ENCODE data around the gene RPLP1. TPM values are rescaled to one million over a fixed set of nuclear protein-coding genes. Genes with fewer than 3 reads are reported as not detected.

Gene RPLP1
- total RNA-seq, 1 experiment from 2014 or later, result 1,587 TPM

GRCh38 chr15:69451951-69452691 lies 497 bp upstream of the RPLP1 start:
- no peaks in the 10 kb centered on the region for H3K9me3 Mint-ChIP-seq (ENCODE audit: unreplicated experiment)
- H3K4me3 ChIP-seq (ENCODE audit: low read depth, low read length), result peak overlapping the region; percentile 47
- H3K36me3 Mint-ChIP-seq (ENCODE audit: insufficient read depth, unreplicated experiment), result peaks cover 56% of the 10 kb centered on the region
- DNase-seq, result peak in 1 of 2 experiments; percentile 45
- H3K27ac Mint-ChIP-seq (ENCODE audit: unreplicated experiment), result peak overlapping the region; percentile 93
- intact Hi-C loops (cut with micrococcal nuclease; ENCODE audit: unreplicated experiment), result loop anchor here (1.0 to 2.0 kb wide), 2 partner anchors 10 to 37 kb away; partner anchors contain the start of gene KIF23
- H3K9me3 ChIP-seq, result no peaks in the 10 kb centered on the region
- H3K4me1 ChIP-seq, result peaks cover 7% of the 10 kb centered on the region; the same call in 1 of the 2 replicates
- no peaks in the 10 kb centered on the region for H3K27me3 Mint-ChIP-seq (ENCODE audit: insufficient read depth, unreplicated experiment)
- H3K36me3 ChIP-seq (ENCODE audit: control insufficient read depth, insufficient read depth, low read length), result peaks cover 3% of the 10 kb centered on the region; the same call in 1 of the 2 replicates
- TSS peak; percentile 94 for BruUV-seq (replicated peaks)
- H3K27me3 ChIP-seq (replicated peaks; ENCODE audit: control insufficient read depth, insufficient read depth, low read length), result no peaks in the 10 kb centered on the region
- peak overlapping the region; percentile 88 for H3K4me3 Mint-ChIP-seq (ENCODE audit: unreplicated experiment)
- TF ChIP-seq CTCF (IDR thresholded peaks at IDR 0.05; ENCODE audit: insufficient read depth in 1 of 2, low read depth in 1 of 2, low read length in 1 of 2, severe bottlenecking in 1 of 2, unreplicated experiment in 1 of 2), result no peak
- CTCF ChIA-PET, result interaction anchor here (0.6 to 1.9 kb wide), 3 partner anchors 11 to 667 kb away, joined by 3 to 28 read pairs (median 6); partner anchors contain the start of gene ANP32A
- POLR2A ChIA-PET, result interaction anchor here (0.6 to 3.5 kb wide), 8 partner anchors 11 to 292 kb away, joined by 3 to 84 read pairs (median 4); partner anchors contain the start of genes GLCE and KIF23
- H3K4me1 Mint-ChIP-seq (ENCODE audit: low read depth, unreplicated experiment), result peaks cover 6% of the 10 kb centered on the region

GRCh38 chr15:69454953-69455352 lies 2.3 kb downstream of the RPLP1 start:
- intact Hi-C loops (cut with micrococcal nuclease; ENCODE audit: unreplicated experiment), result no loop called here
- H3K36me3 ChIP-seq (ENCODE audit: control insufficient read depth, insufficient read depth, low read length), result peaks cover 3% of the 10 kb centered on the region; the same call in 1 of the 2 replicates
- CTCF ChIA-PET, result interaction anchor here (0.6 to 1.6 kb wide), 2 partner anchors 8 to 9 kb away, joined by 4 to 7 read pairs; no protein-coding TSS in a partner anchor
- Mint-ChIP-seq H3K27ac (ENCODE audit: unreplicated experiment) (peak overlapping the region; percentile 93), H3K27me3 (ENCODE audit: insufficient read depth, unreplicated experiment) (no peaks in the 10 kb centered on the region), H3K4me3 (ENCODE audit: unreplicated experiment) (peak overlapping the region; percentile 88), H3K9me3 (ENCODE audit: unreplicated experiment) (no peaks in the 10 kb centered on the region), H3K36me3 (ENCODE audit: insufficient read depth, unreplicated experiment) (peaks cover 72% of the 10 kb centered on the region), H3K4me1 (ENCODE audit: low read depth, unreplicated experiment) (peaks cover 12% of the 10 kb centered on the region)
- DNase-seq, result no peak
- no TSS peak for BruUV-seq (replicated peaks)
- H3K4me3 ChIP-seq (ENCODE audit: low read depth, low read length), result no peak overlapping the region; the same call in 1 of the 2 replicates
- H3K27me3 ChIP-seq (replicated peaks; ENCODE audit: control insufficient read depth, insufficient read depth, low read length), result no peaks in the 10 kb centered on the region
- peaks cover 7% of the 10 kb centered on the region; the same call in 1 of the 2 replicates for H3K4me1 ChIP-seq
- no peak for TF ChIP-seq CTCF (IDR thresholded peaks at IDR 0.05; ENCODE audit: insufficient read depth in 1 of 2, low read depth in 1 of 2, low read length in 1 of 2, severe bottlenecking in 1 of 2, unreplicated experiment in 1 of 2)
- POLR2A ChIA-PET, result interaction anchor here (3.5 kb wide), 1 partner anchor 8 kb away, joined by 84 read pairs; no protein-coding TSS in a partner anchor
- no peaks in the 10 kb centered on the region for H3K9me3 ChIP-seq

All from Caco-2 (cell line).